Measurements from ENCODE around the gene CDK15.
"Not testable (repeated sequence)": the region's sequence is repeated elsewhere in the genome, so short reads cannot be mapped to it uniquely, and the experiment has no call there.

CDK15 gene

DNA sequence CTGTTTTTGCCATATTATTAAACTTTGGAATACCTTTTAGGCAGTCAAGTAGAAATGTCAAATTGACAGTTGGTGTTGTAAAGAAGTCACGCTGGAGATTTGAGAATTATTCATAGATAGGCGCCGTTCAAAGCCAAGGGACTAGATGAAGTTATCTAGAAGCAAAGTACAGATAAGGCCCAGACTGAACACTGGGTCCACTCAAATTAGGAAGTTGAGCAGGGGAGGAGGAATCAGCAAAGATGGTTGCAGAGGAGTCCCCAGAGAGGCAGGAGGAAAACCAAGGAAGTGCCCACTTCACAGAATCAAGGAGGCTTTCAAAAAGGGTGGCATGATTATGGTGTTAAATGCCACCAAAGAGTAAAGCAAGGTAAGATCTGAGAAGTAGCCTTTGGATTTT, 16.0 kb upstream of the CDK15 start:
- no peak for DNase-seq (ENCODE audit: low spot score)

DNA sequence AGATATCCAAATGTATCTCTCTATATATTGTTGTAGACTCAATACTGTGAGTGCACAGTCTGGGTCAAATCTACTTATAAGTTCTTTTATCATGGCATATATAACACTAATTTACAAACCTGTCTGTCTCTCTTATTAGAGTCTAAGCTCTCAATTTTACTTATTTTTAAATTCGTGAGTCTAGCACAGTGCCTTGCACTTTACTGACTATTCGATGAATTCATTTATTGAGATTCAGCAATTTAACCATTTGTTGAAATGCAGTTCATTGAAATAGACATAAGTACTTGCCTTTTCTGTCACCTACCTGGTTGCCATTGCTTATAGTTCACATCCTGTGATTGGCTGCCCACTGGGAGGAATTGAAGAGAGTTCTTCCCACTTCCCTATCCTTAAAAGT, 15.3 kb upstream of the CDK15 start:
- no peak for DNase-seq (ENCODE audit: low spot score)

DNA sequence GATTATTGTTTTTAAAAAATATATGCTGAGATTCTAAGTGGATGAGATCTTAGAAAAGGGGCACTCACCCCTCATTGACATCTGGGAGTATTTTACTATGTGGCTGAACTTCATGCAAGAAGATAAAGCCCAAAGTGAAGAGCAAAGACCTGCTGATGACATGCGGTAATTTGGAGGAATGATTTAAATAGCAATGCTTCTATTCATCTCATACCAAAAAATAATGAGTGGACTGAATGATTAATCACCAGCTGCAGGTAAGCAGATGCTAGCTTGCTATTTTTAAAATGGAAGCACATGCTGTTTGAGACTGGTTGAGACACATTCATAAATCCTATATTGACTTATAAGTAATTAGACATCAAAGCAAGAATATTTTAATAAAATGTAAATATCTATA, 12.7 kb upstream of the CDK15 start:
- DNase-seq (ENCODE audit: low spot score), result no peak

DNA sequence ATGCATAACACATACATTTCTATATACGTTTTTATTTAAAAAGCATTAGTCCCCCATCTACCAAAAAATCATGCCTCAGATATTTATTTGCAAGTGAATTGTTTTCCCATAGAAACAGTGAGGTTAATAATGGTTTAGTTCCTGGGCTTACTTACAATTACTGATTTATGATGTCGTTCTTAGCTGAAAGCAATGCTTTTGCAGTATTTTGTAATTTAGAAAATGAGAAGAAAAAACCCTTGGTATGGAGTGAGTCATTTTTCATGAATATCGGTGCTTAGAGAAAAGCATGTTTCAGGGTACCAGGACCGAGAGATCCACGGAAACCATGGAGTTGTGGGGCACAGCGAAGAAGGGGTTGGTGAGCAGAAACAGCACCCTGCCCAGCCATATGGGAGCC, 12.0 kb upstream of the CDK15 start:
- no peak for DNase-seq (ENCODE audit: low spot score)

DNA sequence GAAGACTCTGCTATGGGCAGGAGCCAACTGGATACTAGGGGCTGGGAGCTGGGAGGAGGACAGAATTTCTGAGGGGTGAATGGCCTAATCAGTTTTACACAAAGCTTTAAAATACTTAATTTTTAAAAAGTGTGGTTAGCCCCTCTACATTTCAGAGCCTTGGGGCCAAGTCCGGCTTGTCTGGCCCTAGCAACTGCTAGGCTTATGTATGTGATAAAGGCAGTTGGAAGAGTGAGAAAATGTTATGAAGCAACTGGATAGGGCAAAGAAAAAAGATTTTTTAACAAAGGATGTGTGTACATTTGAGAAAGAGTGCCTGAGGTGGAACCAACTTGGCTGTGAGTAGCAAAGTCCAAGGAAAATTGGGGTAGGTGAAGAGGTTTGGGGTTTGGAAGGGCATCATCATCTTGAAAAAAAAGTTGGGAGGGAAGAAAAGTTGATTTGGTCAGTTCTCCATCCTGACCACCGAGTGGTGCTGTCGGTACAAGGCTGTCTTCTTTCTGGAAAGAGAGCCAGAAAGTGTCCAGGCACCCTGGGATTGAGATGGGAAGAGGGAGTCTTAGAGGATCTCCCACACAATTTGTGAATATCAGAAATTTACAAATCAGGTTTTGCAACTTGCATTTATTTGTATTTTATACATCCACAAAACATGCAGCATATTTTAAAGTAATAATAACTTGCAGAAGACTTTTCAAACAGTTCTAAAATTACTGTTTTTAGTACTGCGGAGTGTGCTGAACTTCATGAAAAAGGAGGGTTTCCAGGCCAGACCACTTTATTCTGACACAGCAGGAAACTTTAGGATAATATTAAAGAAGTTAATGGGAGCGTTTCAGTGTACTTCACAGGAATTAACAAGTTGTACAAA, 10.5 kb upstream of the CDK15 start:
- DNase-seq (ENCODE audit: low spot score), result peak; percentile 50

DNA sequence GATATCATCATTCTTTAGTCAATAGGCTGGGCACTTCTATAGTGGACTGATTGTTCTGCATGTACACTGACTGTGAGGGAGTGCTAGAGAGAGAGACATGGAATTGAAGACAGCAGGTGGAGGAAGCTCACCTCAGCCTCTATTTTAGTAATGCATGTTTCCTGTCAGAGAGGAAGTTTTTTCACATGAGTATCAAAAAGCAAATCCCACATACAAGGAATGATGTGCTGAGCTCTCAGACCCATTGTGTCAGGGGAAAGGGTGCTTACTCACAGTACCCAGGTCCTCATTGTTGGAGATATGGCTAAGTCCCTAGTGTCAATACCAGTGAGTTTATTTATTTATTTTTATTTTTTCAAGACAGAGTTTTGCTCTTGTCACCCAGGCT, 9.9 kb upstream of the CDK15 start:
- DNase-seq (ENCODE audit: low spot score), result no peak

DNA sequence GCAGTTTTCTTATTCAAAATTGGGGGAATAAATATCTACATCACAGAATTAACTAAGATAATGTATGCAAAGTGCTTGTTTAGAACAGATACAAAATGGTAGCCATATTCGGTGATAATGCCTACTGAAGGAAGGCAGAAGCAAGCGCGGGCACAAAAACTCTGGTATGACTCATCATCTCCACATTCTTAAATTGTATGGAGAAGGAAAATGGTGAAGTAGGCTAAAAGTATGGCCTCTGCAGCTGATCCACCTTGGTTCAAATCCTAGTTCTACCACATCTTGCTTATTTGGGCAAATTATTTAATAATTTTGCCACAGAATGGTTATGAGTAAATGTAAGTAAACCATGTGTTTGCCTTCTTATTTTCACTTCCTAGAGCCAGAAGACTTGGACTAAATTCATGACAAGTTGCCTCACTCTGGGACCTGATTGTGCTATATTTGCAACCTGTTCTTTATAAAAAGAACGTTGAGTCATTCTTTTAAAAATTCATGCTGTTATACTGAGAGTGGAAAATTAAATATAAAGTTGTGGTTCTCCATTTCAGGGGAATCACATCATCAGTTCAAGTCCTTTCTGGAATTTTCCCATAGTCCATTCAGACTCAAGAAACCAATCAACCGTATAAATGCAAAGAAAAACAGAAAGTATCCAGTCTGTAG, 9.0 kb upstream of the CDK15 start:
- no peak for DNase-seq (ENCODE audit: low spot score)

DNA sequence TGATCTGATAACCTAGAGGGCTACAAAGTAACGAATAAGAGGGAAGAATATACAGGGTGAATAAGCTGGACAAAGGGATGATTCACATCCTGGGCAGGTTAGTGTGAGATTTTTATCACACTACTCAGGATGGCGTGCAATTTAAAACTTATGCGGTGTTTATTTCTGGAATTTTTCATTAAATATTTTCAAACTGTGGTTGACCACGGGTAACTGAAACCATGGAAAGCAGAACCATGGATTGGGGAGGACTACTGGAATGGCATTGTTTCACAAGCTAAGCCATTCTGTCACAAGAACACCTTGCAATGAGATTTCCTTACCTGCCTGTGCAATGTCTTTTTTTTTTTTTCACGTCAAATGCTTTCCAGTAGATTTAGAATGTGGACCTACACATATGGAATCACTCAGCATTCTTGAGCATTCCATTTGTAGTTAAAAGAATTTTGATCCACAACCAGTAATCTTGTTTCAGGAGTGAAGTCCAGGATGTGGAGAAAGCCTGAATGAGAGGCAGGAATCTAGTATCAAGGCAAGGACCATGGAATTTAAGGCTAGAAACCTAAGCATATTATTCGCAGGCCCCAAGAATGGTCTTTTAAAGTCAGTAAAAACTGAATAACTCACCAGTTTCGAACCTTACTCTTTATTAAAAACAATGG, 8.0 kb upstream of the CDK15 start:
- no peak for DNase-seq (ENCODE audit: low spot score)

DNA sequence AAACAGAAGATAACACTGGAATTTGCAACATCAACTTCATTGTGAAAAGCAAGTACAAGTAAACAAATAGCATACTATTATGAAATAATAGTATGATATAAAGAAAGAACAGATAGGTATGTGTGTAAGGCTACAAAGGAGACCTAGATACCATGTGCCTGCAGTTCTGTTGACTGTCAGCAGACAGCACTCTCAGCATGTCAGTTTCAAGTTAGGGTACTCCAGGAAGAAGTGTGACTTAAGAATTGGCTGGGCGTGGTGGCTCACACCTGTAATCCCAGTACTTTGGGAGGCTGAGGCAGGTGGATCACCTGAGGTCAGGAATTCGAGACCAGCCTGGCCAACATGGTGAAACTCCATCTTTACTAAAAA, 7.4 kb upstream of the CDK15 start:
- not testable (repeated sequence) for DNase-seq (ENCODE audit: low spot score)

DNA sequence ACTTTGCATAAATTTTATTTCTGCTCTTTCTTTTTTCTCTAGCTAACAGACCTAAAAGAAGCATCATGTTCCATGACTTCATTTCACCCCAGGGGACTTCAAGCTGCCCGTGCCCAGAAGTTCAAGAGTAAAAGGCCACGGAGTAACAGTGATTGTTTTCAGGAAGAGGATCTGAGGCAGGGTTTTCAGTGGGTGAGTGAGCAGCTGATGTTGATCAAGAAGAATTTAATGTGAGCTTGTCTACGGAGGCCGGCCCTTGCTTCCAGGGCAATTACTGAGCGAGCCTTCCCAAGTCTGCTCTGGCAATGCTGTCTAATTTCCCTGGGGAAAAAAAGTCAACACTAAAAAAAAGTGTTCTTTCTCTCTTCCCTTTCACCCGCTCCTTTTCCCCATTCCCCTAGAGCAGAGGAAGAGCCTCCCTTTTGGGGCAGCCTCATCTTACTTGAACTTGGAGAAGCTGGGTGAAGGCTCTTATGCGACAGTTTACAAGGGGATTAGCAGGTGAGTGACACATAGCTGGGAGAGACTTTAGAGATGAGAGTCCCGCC, 1.2 kb downstream of the CDK15 start:
- DNase-seq (ENCODE audit: low spot score), result no peak

DNA sequence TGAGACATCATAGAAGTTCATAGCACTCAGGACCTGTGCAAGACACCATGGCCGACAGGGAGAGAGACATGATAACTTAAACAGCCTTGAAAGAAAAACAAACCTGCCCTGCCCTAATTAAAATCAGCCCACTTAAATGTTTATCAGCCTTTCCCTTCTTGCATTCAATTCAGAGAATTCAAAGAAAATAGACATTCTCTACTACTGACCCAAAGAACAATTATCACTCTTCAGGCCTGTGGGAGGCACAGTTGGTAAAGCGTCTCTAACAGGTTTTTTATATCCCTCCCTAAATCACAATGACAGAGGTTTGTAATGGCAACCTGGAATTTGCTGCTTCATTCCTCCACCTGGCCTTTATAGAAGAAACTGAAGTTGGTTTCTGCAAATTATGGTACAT, 1.7 kb downstream of the CDK15 start:
- no peak for DNase-seq (ENCODE audit: low spot score)

DNA sequence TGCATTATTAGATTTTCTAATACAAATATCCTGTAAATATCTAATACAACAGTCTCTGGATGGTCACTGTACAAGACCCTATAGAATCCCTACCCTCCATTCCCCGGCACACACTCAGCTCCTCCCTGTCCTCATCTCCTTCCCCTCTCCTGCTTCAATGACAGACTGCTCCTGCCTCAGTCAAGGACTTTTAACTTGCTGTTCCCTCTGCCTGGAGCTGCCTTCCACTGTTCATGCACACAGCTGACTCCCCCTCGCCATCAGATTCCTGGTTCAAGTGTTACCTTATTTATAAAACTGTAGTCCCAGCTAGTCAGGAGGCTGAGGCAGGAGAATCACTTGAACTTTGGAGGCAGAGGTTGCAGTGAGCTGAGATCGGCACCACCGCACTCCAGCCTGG, 3.3 kb downstream of the CDK15 start:
- DNase-seq (ENCODE audit: low spot score), result no peak

DNA sequence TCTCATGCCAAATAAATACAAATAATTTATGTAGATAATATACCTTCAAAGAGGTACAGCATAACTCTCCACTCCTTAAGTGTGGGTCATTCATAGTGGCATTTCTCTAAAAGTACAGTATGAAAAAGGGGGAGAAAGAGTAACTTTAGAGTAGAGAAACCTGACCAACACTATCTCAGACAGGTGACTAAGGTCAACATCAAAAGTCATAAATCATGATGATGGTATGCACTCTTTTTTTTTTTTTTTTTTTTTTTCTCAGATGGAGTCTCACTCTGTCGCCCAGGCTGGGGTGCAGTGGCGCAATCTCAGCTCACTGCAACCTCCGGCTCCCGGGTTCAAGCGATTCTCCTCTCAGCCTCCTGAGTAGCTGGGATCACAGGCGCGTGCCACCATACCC, 4.3 kb downstream of the CDK15 start:
- not testable (repeated sequence) for DNase-seq (ENCODE audit: low spot score)

DNA sequence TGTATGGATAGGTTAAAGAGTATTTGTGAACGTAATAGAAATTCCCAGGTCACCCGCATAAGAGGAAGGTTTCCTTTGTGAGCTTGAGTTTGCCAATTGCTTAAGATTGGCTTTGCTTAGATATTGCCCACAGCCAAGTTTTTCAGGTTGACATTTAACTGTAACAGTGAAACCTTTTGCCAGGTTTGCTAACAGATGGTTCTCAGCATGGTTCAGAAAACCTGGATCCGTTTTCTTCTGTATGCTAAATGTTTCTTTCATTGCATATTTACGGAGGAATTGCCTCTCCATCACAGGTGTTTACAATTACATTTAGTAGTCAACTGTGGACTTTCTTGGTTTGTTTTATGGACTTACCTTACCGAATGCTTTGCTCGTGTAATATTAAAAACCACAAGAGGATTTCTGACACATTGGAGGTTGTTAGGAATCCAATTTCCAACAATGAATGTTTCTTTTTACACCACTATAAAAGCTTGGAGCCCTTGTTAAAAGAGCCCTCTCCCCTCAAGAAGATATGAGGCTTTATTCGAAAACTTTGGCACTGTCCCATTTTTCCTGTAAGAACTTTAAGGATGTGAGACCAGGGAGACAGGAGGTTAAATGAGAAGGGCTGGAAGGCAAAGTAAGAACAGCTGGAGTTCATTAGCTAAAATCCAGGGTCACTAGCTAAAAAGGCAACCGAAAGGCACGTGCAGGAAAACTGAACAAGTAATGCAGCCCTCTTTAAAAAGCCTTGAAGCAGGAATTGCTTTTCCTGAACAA, 7.8 kb downstream of the CDK15 start:
- DNase-seq (ENCODE audit: low spot score), result no peak

DNA sequence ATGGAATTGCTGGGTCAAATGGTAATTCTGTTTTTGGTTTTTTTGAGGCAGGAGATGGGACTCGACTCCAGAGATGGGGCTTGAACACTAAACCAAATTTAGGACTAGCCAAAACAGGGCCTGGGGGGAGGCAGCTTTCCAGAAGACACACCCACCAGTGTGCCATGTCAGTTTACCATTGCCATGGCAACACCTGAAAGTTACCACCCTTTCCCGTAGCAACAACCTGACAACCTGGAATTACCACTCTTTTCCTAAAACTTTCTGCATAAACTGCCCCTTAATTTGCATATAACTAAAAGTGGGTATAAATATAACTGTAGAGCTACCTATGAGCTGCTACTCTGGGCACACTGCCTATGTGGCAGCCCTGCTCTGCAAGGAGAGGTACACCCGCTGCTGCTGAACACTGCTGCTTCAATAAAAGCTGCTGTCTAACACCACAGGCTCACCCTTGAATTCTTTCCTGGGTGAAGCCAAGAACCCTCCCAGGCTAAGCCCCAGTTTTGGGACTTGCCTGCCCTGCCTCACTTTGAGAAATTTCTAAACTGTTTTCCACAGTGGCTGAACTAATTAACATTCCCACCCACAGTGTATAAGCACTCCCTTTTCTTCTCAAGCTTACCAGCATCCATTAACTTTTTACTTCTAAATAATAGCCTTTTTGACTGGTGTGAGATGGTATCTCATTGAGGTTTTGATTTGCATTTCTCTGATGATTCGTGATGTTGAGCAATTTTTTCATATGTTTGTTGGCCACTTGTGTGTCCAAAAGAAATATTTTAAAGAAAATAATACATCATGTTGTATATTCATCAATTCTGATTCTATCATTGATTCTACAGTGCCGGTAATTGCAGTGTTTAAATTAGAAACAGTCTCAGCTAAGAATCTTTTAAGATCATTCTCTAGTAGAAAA, 10.6 kb downstream of the CDK15 start:
- DNase-seq (ENCODE audit: low spot score), result no peak

DNA sequence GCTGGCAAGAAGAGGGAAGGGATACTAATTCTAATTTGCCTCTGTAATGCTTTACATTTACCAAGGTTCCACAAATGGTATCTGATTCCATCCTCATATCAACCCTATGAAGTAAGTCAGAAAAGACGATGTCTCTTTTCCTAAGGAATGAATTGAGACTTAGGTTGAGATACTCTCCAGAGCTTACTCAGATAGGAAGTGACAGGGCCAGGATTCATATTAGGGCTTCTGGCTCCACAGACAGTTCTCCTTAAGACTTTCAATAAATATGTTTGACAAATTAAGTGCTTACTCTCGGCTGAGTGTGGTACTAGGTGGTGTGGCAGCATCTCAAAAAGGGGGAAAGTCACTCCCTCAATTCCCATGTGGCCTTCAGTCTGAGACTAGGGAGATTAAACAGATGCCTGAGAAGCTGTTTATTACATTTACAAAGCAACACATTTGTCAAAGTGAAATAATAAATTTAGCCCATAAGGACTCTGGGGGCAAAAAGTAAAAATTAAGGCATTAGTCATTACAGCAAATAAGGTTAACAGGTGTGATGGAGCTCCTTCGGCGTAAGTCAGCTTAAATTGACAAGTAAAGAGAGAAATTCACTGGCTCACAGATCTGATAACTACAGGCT, 14.2 kb downstream of the CDK15 start:
- DNase-seq (ENCODE audit: low spot score), result no peak

DNA sequence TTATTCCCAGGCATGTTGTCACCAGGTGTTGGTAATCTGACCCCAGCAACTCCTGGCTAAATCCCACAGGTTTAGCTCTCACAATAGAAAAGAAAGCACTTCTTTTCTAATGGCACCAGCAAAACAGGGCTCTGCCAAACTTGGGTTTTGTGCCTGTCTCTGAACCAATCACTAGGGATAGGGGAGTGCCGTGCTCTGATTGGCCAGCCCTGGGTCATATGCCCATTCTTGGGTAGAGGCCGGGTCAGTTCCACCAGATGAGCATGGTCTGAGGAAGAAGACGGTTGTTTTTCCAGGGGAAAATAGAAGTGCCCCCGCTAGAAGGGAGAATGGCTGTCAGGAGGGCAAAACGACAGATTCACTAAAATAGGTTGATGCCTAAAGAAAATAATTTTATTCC, 14.7 kb downstream of the CDK15 start:
- DNase-seq (ENCODE audit: low spot score), result no peak

DNA sequence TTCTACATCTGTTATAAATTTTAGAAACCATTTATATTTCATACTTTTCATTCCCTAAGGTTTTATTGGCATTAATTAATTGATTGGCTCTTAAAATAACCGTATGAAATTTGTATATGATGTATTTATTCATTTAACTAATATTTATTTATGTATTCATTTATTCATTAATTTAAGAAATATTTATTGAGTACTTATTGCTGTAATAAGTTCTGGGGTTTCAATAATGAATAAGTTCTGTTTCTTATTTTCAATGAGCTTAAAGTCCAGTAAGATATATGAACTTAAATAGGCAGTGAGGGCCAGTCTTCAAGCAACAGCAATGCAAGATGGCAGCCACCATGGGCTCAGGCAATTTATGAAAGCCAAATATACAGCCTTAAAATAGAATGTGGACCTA, 17.9 kb downstream of the CDK15 start:
- no peak for DNase-seq (ENCODE audit: low spot score)

DNA sequence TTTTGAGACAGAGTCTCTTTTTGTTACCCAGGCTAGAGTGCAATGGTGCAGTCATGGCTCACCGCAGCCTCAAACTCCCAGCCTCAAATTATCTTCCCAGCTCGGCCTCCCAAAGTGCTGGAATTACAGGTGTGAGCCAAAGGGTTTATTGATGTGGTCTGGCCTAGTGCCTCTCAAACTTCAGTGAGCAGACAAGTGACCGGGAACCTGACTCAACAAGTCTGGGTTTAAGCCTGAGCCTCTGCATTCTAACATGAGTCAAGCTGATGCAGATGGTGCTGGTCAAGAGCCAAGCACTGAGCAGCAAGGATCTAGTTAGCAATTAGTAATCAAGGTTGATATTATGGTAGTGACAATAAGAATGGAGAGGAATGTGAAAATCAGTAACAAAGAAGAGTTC, 21.3 kb downstream of the CDK15 start:
- DNase-seq (ENCODE audit: low spot score), result no peak

DNA sequence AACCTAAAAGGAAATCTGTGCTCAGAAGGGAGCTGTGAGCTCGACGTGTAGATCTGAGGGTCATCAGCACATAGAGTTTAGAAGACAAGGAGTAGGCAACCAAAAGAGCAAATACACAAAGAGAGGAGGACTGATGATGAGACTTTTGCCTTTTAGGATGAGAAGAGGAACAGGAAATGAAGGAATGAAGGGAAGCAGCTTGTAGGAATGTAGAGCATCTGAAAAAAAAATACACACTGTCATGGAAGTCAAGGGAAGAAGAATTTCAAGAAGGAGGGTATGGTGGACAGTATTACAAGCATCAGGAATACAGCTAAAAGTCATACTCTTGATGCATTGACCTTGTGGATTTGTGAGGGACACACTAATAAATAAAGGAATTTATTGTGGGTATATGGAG, 21.9 kb downstream of the CDK15 start:
- no peak for DNase-seq (ENCODE audit: low spot score)

DNA sequence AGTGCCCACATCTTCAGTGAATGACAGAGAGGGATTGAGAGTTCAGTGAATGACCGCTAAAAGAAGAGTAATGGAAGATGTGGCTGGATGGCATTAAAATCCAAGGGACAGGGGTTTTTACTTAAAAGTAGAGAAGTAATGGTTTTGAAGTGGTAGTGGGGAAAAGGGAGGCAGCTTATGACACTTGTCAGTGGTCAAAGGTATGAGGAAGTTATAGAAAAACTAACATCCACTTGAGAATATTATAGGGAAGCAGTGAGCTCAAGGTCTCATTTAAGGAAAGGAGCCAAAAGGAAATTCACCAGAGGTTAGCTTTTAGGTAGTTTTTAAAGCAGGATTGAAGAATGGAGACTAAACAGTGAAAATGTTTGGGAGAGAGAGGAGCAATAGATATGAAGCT, 24.3 kb downstream of the CDK15 start:
- DNase-seq (ENCODE audit: low spot score), result no peak
